Stimulated activated naive CD8-positive, alpha-beta T cell treated with anti-CD3 and anti-CD28 coated beads, Interleukin-15, Interleukin-2, amounts not matched to agents 100 ng/mL and 50 ng/mL, for 24 hours (primary cell): ENCODE data around the gene FSTL4.

Source experiments
- H3K27ac Mint-ChIP-seq: one replicate; pipeline ENCODE4 v1.8.0; 2021; ENCODE audit warnings: mild to moderate bottlenecking, mixed read lengths
- H3K27me3 Mint-ChIP-seq: one replicate; pipeline ENCODE4 v1.8.0; 2021; ENCODE audit warnings: mixed read lengths
- H3K36me3 Mint-ChIP-seq: one replicate; pipeline ENCODE4 v1.8.0; 2021; ENCODE audit warnings: low read depth, mixed read lengths
- H3K4me1 Mint-ChIP-seq: one replicate; pipeline ENCODE4 v1.8.0; 2021; ENCODE audit warnings: low read depth, mixed read lengths
- H3K4me3 Mint-ChIP-seq: one replicate; pipeline ENCODE4 v1.8.0; 2021; ENCODE audit warnings: mild to moderate bottlenecking, mixed read lengths
- H3K9me3 Mint-ChIP-seq: one replicate; pipeline ENCODE4 v1.8.0; 2021; ENCODE audit warnings: mixed read lengths

The FSTL4 gene

DNA sequence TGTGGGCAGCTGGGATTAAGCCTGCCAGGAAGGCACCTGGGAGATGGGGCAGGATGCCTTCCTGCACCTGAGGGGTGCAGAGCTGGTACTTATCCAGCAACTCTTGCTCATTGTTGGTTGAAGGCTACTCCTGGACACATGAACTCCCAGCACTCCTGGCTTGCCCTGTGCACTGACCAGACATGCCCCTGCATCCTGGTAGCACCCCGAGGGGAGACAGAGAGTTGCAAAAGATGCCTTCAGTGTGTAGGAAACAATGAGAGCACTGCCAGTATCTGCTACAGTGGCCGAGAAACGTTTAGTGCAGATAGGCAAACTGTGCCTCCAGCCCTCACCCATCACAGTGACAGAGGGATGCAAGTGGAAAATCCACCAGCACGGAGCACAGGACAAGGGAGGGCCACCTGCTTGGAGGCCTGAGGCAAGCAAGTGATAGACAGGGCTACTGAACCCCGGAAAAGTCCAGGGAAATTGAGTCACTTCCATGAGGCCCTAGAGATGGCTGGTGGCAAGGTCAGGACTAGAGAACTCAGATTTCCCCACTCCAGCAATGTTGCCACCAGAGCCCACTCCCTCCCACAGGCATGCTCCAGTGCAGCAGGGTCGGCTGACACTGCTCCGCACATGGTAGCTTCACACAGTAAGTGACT, 171.1 kb downstream of the FSTL4 start:
- Mint-ChIP-seq H3K27ac (no peak overlapping the region), H3K36me3 (no peaks in the 10 kb centered on the region), H3K27me3 (peaks cover under 1% of the 10 kb centered on the region), H3K4me3 (no peak overlapping the region), H3K4me1 (no peaks in the 10 kb centered on the region), H3K9me3 (no peaks in the 10 kb centered on the region)

- H3K9me3 Mint-ChIP-seq = no peaks in the 10 kb centered on the region
- no peak overlapping the region for H3K27ac Mint-ChIP-seq
- H3K4me1 Mint-ChIP-seq = no peaks in the 10 kb centered on the region
- H3K36me3 Mint-ChIP-seq = no peaks in the 10 kb centered on the region
- H3K27me3 Mint-ChIP-seq = peaks cover 4% of the 10 kb centered on the region
- H3K4me3 Mint-ChIP-seq = no peak overlapping the region
Measured at GRCh38 chr5:133440467-133441115, 171.8 kb downstream of the FSTL4 start.

- H3K27me3 Mint-ChIP-seq = peaks cover 4% of the 10 kb centered on the region
- no peak overlapping the region for H3K4me3 Mint-ChIP-seq
- no peak overlapping the region for H3K27ac Mint-ChIP-seq
- H3K36me3 Mint-ChIP-seq = no peaks in the 10 kb centered on the region
- no peaks in the 10 kb centered on the region for H3K4me1 Mint-ChIP-seq
- H3K9me3 Mint-ChIP-seq = no peaks in the 10 kb centered on the region
Measured at GRCh38 chr5:133439859-133440258, 172.5 kb downstream of the FSTL4 start.

DNA sequence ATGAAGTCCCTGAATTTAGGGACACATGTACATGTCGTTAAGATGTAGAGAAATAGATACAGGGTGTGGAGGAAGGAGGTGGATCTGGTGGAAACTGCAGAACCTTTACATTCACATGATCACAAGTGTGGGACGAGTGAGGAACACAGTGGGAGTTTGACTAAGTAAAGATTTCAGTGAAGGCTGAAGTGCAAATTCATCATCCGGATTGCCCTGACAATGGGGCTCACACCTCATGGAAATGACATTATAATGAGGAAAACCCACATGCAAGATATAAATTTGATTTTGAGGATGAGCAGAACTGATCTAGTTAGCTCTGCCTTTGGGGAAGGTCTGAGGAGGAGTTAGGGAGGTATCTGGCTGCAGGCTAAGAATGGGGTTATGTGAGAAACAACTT, 173.9 kb downstream of the FSTL4 start:
- no peaks in the 10 kb centered on the region for H3K4me1 Mint-ChIP-seq
- no peaks in the 10 kb centered on the region for H3K9me3 Mint-ChIP-seq
- no peak overlapping the region for H3K4me3 Mint-ChIP-seq
- H3K36me3 Mint-ChIP-seq = no peaks in the 10 kb centered on the region
- no peak overlapping the region for H3K27ac Mint-ChIP-seq
- H3K27me3 Mint-ChIP-seq = peaks cover 4% of the 10 kb centered on the region

GRCh38 chr5:133434336-133434735, 178.0 kb downstream of the FSTL4 start:
- H3K4me1 Mint-ChIP-seq = no peaks in the 10 kb centered on the region
- no peak overlapping the region for H3K27ac Mint-ChIP-seq
- H3K9me3 Mint-ChIP-seq = no peaks in the 10 kb centered on the region
- peaks cover 4% of the 10 kb centered on the region for H3K27me3 Mint-ChIP-seq
- H3K4me3 Mint-ChIP-seq = no peak overlapping the region
- no peaks in the 10 kb centered on the region for H3K36me3 Mint-ChIP-seq

DNA sequence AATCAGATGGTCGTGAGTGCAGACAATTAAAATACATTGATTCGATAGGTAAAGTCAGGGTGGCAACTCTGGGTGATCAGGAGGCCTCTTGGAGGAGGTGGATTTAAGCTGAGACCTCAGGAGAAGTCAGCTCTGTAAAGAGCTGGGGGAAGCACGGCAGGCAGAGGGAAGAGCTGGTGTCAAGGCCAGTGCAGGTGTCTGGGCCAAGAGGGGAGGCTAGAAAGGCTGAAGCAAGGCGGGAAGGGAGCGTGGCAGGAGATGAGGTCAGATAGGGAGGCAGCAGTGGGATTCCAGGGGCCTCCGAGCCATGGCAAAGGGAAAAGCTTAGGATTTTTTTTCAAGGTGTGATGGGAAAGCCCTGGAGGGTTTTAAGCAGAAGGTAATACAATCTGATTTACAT, 178.7 kb downstream of the FSTL4 start:
- no peak overlapping the region for H3K4me3 Mint-ChIP-seq
- no peaks in the 10 kb centered on the region for H3K9me3 Mint-ChIP-seq
- no peaks in the 10 kb centered on the region for H3K36me3 Mint-ChIP-seq
- H3K4me1 Mint-ChIP-seq = no peaks in the 10 kb centered on the region
- H3K27ac Mint-ChIP-seq = no peak overlapping the region
- H3K27me3 Mint-ChIP-seq = peaks cover 4% of the 10 kb centered on the region

DNA sequence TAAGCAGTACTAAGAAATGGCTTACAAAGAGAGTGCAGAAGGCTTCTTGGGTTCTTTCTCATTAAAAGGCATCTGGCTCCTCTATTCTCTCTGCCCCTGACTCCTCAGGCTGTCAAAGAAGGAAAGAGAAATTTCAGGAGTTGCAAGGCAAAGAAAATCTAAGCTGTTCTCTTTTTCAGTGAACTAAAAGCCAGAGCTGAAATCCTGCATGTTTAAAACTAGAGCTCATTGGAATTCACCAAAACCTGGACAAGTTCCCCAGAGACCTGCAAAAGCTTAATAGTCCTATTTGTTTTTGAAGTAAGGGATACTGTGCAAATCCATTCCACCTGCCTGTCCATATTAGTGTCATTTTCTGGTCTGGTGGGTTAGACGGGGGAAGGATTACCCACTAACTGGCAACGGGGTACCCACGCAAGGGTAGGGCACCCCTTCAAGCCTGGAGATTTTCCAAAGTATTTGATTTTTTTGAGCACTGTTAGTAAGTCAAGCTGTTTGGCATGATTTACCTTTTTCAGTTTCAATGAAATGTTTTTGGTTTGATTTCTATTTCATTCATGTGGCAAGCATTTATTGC, 179.3 kb downstream of the FSTL4 start:
- Mint-ChIP-seq H3K9me3 (no peaks in the 10 kb centered on the region), H3K27ac (no peak overlapping the region), H3K27me3 (peaks cover 4% of the 10 kb centered on the region), H3K4me3 (no peak overlapping the region), H3K36me3 (no peaks in the 10 kb centered on the region), H3K4me1 (no peaks in the 10 kb centered on the region)

DNA sequence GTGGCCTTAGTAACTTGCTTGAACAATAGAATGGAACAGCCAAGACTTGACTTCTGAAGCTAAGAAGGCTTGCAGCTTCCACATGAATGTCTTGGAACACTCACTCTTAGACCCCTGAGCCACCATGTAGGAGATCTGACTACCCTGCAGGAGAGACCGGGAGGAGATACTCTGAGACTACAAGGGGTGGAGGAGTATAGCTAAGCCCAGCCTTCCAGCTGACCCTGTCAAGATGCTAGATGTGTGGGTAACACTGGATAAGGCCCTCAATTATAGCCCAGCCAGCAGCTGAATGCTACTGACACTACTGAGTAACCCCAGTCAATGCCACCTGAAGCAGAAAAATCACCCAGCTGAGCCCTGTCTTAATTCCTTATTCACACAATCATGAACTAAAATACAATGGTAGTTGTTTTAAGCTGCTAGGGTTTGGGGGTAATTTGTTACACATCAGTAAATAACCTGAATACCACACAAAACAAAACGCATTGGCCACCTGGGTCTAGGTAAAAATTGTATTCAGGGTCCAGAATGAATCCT, 180.9 kb downstream of the FSTL4 start:
- H3K9me3 Mint-ChIP-seq = no peaks in the 10 kb centered on the region
- no peaks in the 10 kb centered on the region for H3K4me1 Mint-ChIP-seq
- H3K27me3 Mint-ChIP-seq = peaks cover 4% of the 10 kb centered on the region
- H3K36me3 Mint-ChIP-seq = no peaks in the 10 kb centered on the region
- no peak overlapping the region for H3K27ac Mint-ChIP-seq
- no peak overlapping the region for H3K4me3 Mint-ChIP-seq

GRCh38 chr5:133430095-133430494, 182.2 kb downstream of the FSTL4 start:
- Mint-ChIP-seq H3K27ac (no peak overlapping the region), H3K4me1 (no peaks in the 10 kb centered on the region), H3K9me3 (no peaks in the 10 kb centered on the region), H3K36me3 (no peaks in the 10 kb centered on the region), H3K27me3 (no peaks in the 10 kb centered on the region), H3K4me3 (no peak overlapping the region)

- Mint-ChIP-seq H3K27ac (no peak overlapping the region), H3K9me3 (no peaks in the 10 kb centered on the region), H3K27me3 (no peaks in the 10 kb centered on the region), H3K4me1 (peaks cover 2% of the 10 kb centered on the region), H3K4me3 (no peak overlapping the region), H3K36me3 (no peaks in the 10 kb centered on the region)
Measured at GRCh38 chr5:133429046-133429445, 183.3 kb downstream of the FSTL4 start.

GRCh38 chr5:133428072-133428660, 184.2 kb downstream of the FSTL4 start:
- H3K27me3 Mint-ChIP-seq = peaks cover 5% of the 10 kb centered on the region
- no peak overlapping the region for H3K4me3 Mint-ChIP-seq
- H3K4me1 Mint-ChIP-seq = peaks cover 11% of the 10 kb centered on the region
- H3K36me3 Mint-ChIP-seq = no peaks in the 10 kb centered on the region
- no peak overlapping the region for H3K27ac Mint-ChIP-seq
- H3K9me3 Mint-ChIP-seq = no peaks in the 10 kb centered on the region

- Mint-ChIP-seq H3K36me3 (no peaks in the 10 kb centered on the region), H3K27ac (no peak overlapping the region), H3K27me3 (peaks cover 5% of the 10 kb centered on the region), H3K9me3 (no peaks in the 10 kb centered on the region), H3K4me1 (peaks cover 11% of the 10 kb centered on the region), H3K4me3 (no peak overlapping the region)
Measured at GRCh38 chr5:133427121-133427777, 185.1 kb downstream of the FSTL4 start.

- Mint-ChIP-seq H3K27me3 (peaks cover 15% of the 10 kb centered on the region), H3K4me3 (no peak overlapping the region), H3K9me3 (no peaks in the 10 kb centered on the region), H3K36me3 (no peaks in the 10 kb centered on the region), H3K4me1 (peaks cover 11% of the 10 kb centered on the region), H3K27ac (no peak overlapping the region)
Measured at GRCh38 chr5:133426264-133426663, 186.1 kb downstream of the FSTL4 start.

DNA sequence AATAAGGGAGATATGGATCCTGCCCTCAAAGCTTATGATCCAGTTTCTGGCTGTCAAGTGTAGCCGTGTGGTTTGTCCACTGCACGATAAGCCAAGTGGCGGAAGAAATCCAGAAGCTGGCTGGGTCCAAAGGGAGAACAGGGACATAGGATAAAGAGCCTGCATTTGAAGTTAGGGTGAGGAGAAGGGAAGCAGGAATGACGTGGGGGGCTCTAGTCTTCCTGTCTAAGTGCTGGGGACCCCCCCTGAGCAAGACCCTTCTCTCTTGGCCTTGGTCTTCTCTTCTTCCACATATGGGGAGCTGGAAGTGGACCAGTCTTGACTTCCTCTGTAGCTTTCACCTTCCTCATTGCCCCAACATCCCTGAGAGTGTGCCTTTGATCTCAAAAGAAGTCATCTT, 186.6 kb downstream of the FSTL4 start:
- peaks cover 11% of the 10 kb centered on the region for H3K4me1 Mint-ChIP-seq
- peaks cover 15% of the 10 kb centered on the region for H3K27me3 Mint-ChIP-seq
- H3K27ac Mint-ChIP-seq = no peak overlapping the region
- no peak overlapping the region for H3K4me3 Mint-ChIP-seq
- H3K36me3 Mint-ChIP-seq = no peaks in the 10 kb centered on the region
- no peaks in the 10 kb centered on the region for H3K9me3 Mint-ChIP-seq

DNA sequence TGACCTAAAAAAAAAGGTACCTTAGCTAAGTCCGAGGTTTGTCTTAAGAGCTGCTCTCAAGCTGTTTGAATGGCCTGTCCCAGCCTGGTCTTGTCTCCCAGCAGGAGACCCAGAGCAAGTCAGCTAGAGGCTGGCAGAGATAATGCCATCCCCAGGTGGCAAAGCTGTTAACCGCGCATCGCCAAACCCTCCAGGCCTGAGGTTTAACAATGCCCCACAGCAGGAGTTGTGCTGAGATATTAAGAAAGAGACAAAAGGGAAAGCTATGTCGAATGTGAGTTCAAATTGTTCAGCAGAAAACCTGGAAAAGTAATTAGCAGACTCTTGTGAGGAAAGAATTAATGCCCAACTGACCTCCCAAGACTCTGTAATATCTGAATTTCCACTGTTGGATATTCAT, 187.1 kb downstream of the FSTL4 start:
- H3K27ac Mint-ChIP-seq = no peak overlapping the region
- H3K4me3 Mint-ChIP-seq = no peak overlapping the region
- no peaks in the 10 kb centered on the region for H3K36me3 Mint-ChIP-seq
- peaks cover 11% of the 10 kb centered on the region for H3K4me1 Mint-ChIP-seq
- H3K9me3 Mint-ChIP-seq = no peaks in the 10 kb centered on the region
- H3K27me3 Mint-ChIP-seq = peaks cover 15% of the 10 kb centered on the region
